Suppressor macrophage treated with lipopolysaccharide for 4 hours (primary cell): Measurements from ENCODE around the gene GABPB2.
"Not testable (repeated sequence)": the region's sequence is repeated elsewhere in the genome, so short reads cannot be mapped to it uniquely, and the experiment has no call there.

Experiments used
- DNase-seq: peaks from one replicate; pipeline ENCODE4 v3.0.0-alpha.2; 2020

The GABPB2 gene

DNA sequence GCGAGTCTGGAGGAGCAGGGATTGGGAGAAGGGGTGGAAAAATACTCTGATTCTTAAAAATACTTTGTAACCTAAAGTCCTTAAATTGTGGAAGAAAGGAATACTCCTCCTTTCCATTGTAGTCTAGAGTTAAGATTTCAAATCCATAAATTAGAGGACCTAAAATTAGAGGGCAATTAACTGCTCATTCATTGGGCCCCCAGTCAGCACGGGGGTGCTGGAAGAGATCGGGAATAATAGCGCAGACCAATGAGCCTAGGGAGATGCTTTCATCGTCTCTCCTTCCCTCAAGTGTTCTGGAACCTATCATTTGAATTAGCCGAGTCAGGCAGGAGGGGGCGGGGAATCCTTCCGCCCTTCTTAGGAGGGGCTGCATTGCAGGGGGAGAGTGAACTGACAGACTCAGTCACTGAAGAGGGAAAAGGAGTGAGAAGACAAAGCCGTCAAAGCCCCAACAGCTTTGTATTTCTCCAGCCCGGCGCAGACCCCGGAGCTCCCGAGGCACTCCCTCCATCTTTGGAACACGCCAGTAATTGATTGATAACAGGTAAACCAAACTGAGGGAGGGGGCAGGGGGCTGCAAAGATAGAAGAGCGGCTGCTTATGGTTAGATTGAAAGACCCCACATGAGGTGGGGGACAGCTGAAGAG is 10.4 kb upstream of the GABPB2 start, which contains the start of gene MLLT11:
MLLT11 (plus strand) TSS at position 391 of the 650 bp plus-strand sequence. CDS start 6,828 bp downstream, outside the sequence.
- DNase-seq, result peak; percentile 15

DNA sequence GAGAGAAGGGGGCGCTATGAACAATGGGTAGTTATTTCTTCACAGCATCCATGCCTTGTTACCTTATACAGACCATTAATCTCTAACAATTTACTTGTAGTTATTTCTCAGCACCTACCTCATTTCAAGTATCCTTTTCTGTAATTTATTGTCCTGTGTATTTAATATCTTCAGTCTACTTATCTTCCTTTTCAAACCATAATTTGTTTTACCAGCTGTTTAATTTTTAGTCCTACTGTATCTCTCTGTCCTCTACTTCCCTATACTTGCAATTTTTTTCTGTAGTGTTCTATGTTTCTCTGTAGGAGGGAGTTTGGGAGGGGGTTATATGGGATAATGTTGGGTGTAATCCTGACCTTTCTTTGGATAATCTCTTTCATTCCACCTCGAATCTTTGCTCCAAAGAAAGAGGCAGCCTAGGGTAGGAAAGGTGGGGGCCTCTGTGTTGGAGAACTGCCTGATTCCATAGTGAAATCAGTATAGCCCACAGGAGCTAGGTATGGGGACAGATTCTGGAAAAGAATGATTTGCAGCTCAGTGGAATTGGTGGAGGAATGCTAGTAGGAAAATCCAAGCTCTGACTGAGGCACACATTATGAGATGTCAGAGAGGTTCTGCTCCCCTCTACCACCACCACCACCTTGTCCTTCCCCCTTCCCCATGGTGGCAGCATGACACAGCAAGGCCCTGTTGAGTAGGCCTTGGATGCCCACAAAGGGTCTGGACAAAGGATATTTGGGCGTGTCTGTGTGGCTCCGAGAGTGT is 9.7 kb upstream of the GABPB2 start:
- DNase-seq, result no peak

DNA sequence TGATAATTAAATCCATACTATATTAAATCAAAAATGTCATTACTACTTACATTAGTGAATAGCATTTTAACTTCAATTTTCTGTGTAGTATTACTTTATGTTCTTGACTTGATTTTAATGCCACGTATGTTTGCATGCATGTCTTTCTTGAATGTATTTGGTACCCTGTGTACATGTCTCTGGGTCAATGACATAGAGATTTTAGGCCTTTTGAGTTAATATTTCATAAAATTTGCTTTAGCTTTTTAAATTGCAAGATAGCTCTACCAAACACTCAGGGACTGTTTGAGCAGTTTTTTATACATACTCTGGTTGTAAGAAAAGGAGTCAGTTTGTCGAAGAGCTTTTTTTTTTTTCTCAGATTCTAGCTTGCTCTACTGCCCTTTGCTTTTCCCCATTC is 8.9 kb upstream of the GABPB2 start:
- no peak for DNase-seq

DNA sequence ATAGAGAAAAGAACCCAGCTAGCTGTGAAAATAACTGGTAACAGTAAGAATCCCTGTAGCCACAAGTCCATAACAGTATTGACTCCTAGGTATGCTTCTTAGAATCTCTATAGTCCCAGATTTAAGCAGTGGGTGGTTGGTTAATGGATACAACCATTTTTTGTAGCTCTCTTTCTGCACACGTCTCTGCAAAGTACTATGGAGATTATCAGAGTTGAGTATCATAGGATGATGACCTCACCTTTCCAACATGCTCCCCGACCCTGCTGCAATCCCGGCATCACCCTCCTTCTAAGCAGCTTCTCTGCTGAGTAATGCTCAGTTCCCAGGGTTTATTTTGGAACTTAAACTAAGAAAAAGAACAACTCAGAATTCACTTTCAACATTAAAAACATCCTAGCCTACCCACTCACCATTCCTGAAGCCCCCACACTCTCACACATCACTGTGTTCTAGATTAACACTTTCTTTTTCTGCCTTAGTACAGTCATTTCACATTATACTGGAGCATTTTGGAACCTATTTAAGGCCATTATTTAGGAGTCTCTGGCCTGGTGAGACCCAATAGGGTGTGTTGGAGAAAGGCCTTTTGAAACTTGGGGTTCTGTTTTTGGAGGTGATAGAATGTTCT is 7.7 kb upstream of the GABPB2 start:
- DNase-seq, result peak; percentile 65

DNA sequence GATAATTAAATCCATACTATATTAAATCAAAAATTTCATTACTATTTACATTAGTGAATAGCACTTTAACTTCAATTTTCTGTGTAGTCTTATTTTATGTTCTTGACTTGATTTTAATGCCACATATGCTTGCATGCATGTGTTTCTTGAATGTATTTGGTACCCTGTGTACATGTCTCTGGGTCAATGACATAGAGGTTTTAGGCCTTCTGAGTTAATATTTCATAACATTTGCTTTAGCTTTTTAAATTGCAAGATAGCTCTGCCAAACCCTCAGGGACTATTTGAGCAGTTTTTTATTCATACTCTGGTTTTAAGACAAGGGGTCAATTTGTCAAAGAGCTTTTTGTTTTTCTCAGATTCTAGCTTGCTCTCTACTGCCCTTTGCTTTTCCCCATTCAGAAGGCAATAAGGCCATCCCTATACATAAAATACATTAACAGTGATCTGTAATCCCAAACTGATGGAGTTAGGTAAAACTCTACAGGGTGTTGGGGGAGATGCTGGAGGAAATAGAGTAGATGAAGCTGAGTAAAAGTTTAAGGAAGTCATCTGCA is 5.4 kb upstream of the GABPB2 start:
- DNase-seq, result no peak

DNA sequence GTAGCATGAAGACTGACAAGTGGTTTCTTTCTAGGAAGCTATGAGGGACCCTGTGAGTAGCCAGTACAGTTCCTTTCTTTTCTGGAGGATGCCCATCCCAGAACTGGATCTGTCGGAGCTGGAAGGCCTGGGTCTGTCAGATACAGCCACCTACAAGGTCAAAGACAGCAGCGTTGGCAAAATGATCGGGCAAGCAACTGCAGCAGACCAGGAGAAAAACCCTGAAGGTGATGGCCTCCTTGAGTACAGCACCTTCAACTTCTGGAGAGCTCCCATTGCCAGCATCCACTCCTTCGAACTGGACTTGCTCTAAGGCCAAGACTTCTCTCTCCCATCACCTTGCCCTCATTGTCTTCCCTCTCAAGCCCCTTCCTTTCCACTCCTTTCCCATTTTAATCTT is 3.4 kb upstream of the GABPB2 start:
- DNase-seq, result no peak

DNA sequence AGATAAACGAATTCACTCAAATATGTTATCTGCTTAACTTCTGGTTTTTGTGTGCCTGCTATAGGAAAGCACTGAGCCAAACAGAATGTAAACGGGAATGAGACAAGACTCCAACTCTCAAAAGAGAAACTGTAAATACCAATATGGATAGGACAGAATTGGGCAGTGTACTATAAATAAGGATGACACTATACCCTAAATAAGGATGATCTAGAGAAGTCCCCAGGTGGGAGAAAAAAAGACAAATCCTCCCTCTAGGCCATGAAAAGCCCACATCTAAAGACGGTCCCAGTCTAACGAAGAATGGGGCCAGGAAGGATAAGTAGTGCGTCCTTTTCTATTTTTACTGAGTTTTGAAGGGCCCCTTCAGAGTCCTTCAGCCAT is 1.5 kb upstream of the GABPB2 start:
- DNase-seq, result no peak

DNA sequence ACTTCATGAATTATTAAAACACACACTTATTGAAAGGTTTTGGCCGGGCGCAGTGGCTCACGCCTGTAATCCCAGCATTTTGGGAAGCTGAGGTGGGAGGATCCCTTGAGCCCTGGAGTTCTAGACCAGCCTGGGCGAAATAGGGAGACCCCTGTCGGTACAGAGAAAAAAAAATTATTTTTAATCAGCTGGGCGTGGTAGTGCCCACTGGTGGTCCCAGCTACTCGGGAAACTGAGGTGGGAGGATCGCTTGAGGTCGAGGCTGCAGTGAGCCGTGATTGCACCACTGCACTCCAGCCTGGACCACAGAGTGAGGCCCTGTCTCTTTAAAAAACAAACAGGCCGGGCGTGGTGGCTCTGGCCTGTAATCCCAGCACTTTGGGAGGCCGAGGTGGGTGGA is 1.7 kb downstream of the GABPB2 start:
- no peak for DNase-seq

DNA sequence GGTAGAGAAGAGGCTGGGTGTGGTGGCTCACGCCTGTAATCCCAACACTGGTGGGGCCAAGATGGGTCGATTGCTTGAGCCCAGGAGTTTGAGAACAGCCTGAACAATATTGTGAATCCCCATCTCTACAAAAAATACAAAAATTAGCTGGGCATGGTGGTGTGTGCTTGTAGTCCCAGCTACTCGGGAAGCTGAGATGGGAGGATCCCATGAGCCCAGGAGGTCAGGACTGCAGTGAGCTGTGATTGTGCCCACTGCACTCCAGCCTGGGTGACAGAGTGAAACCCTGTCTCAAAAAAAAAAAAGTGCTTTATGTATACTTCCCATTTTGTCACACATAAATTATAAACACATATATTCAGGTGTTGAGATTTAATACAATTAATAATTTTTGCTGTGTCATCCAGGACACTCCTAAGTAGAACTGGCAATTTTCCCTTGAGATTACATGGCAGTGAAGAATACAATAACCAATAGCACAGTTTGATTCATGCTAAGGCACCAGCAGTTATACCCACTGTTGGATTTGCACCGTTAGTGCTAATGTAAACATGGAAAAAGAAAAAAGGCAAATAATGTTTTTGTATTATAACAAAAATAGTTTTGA is 15.5 kb downstream of the GABPB2 start:
- DNase-seq, result no peak

DNA sequence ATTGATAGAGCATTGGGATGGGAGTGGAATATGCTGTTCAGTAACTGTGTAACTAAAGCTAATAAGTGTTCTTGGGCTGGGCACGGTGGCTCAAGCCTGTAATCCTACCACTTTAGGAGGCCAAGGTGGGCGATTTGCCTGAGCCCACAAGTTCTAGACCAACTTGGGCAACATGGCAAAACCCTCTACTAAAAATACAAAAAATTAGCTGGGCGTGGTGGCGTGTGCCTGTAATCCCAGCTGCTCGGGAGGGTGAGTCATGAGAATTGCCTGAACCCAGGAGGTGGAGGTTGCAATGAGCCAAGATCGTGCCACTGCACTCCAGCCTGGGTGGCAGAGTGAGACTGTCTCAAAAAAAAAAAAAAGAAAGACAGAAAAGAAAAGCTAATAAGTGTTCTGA is 26.9 kb downstream of the GABPB2 start:
- not testable (repeated sequence) for DNase-seq

DNA sequence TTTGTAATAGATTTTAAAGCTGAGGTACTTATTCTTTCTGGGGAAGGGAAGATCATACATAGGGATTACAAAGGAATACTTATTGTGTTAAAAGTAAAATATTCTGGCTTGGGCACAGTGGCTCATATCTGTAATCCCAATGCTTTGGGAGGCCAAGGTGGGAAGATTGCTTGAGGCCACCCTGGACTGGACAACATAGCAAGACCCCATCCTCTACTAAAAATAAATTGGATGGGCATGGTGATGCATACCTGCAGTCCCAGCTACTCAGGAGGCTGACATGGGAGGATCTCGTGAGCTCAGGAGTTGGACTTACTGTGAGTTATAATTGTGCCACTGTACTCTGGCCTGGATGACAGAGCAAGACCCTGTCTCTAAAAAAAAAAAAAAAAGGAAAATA is 27.6 kb downstream of the GABPB2 start:
- DNase-seq, result no peak

DNA sequence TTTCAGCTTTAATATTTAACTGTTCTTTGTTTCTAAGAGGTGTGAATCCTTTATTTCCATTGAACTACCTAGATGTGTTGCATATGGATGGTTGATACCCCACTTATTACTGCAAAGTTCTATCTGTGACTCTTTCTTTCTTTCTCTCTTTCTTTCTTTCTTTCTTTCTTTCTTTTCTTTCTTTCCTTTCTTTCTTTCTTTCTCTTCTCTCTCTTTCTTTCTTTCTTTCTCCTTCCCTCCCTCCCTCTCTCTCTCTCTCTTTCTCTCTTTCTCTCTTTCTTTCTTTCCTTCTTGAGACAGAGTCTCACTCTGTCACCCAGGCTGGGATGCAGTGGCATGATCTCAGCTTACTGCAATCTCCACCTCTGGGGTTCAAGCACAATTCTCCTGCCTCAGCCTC is 34.1 kb downstream of the GABPB2 start:
- DNase-seq, result no peak

DNA sequence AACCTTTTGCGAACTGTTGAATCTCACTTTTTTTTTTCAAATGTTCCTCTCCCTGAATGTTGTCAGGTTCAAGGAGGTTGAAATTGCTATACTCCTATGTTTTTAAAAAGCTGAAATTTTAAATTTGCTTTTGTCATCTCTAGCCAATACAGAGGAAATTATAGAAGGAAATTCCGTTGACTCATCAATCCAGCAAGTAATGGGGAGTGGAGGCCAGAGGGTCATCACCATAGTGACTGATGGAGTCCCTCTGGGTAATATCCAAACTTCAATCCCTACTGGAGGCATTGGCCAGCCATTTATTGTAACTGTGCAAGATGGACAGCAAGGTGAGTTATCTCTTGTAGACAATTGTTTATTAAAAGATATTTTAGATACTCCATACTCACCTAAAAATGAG is 36.3 kb downstream of the GABPB2 start:
- peak; percentile 3 for DNase-seq

DNA sequence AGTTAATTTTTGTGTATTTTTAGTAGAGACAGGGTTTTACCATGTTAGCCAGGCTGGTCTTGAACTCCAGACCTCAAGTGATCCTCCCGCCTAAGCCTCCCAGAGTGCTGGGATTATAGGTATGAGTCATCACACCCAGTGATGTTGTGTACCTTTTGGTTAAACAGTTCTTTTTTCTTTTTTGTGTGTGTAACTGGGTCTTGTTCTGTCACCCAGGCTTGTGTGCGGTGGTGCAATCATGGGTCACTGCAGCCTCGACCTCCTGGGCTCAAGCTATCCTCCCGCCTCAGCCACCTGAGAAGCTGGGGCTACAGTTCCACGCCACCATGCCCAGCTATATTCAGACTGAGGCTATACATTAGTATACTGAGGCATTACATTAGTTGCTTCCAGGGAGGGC is 37.8 kb downstream of the GABPB2 start:
- no peak for DNase-seq

DNA sequence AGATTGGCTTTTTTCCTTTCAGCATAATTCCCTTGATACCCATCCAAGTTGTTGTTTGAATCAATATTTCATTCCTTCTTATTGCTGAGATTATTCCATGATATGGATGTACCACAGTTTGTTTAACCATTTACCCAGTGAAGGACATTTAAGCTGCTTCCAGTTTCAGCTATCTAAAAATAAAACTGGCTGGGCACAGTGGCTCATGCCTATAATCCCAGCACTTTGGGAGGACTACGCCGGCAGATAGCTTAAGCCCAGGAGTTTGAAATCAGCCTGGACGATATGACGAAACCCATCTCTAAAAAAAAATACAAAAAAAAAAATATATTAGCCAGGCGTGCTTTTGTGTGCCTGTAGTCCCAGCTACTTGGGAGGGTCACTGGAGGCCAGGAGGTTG is 43.3 kb downstream of the GABPB2 start:
- DNase-seq, result no peak

DNA sequence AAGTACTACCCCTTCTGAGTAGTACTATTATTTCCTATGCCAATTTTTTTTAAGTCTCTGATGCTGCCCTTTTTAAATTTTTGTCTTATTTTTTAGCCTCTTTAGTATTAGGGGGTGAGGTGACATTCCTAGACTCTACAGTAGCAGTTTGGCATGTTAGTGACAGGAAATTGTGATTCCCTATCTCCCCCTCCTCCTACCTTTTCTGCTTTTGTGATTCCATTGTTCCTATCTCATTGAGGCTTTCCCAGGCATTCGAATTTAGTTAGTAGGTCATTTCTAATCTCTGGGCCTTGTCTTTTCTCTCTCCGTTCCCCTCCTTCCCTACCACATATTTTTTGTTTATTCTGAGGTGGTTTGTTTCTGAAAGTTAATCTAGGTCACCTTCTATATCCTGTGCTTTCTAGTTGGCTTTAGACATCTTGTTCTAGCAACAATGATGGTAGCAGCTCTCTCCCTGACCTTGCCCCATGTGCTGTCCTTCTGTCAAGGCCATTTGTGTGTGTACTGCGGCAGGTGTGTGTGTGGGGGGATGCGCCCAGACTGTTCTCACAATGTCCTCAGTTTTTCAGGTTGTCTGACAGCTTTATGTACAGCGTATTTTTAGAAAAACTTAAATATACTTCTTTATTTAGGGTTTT is 54.3 kb downstream of the GABPB2 start:
- no peak for DNase-seq

DNA sequence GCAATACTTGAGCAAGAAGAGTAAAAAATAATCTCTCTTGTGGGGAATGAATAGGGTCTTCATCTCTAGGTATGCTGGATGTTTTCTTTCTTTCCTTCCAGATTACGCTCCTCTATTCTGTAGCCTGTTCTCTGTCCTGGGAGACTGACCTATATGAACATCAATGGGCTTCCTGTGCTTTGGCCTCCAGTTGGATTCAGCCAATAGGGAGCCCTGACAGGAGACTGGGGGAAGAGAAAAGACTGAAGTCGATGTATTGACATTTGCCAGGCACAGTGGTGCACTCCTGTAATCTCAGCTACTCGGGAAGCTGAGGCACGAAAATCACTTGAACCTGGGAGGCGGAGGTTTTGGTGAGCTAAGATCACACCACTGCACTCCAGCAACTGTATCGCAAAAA is 58.2 kb downstream of the GABPB2 start:
- no peak for DNase-seq

DNA sequence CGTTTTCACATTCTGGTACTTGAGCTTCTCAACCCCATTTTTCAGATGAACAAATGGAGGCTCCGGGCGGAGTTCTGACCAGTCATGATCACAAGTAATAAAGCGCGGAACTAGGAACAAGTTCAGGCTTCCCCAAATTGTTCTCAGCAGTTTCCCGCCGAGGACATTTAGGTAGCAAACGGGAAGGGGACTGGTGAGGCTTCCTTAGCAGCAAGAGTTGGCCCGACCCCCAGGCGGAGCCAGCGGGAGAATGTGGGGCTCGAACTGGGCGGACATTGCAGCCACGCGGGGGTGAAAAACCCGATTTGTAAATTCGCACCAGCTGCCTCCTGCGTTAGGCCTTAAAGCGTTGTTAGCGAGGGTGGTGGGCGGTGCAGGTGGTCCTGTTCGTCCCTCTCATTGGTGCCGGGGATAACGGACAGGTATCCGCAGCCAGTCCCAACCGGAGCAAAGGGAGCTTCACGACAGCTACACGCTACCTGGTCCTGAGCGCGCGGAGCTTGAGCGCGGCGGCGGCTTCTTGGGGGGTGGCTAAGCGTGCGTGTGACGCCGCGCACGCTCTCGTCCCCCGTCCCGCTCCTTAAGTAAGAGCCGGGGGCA is 60.5 kb downstream of the GABPB2 start:
- DNase-seq, result peak; percentile 59

DNA sequence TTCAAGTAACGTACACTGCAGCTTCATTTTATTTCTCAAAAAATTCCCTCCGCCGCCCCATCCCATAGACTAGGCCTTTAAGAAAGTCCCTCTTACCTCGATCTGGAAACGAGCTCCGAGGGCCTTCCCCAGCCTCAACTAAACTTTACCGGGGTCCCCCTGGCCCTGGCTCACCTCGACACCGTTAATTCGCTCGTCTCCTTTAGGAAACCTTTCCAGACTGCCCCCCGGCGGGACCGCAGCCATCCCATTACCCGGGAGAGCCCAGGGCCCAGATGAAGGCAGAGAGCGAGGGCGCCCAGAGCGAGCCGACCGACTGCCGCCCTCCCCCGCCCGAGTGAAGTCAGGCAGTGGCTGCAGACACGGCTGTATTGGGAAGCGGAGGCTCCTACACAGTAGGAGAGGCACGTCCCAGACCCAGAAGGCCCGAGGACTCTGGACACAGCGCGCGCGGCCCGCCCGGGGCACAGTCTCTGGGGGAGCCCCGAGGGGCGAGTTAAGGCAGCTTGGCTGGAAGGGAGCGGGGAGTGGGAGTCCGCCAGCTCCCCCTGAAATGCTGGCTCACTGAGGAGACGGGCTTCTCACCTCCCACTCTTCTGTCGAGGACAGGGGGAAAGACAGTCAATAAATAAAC is 61.3 kb downstream of the GABPB2 start:
- DNase-seq, result no peak

DNA sequence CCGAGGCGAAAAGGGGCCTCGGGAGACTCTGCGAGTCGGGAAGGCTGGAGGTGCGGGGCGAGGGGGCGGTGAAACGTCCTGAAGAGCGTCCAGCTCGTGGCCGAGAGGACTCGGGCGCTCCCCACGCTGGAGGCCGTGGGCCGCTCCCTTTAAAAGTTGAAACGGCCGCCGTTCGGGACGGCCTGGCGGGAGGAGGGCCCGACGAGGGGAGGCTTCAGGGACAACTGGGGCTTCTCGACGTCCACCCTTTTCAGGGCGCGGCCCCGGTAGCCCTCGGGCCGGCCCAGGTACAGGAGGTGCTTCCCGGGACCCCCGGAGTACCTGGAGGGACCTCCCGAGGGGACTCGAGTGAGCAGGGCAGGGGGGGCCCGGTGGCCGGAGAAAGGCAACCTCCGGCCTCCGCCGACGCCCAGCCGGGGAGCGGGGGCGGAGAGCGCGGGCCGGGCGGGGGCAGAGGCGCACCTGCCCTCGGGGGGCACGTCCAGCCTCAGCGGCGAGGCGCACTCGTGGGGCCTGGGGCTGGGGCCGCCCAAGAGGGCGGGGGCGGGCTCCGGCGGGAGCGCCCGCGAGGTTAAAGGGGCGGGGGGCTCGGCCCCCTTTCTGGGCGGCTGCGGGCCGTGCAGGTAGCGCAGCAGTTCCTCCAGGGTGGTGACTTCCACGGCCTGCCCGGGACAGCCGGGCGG is 61.9 kb downstream of the GABPB2 start:
- no peak for DNase-seq
